Epithelial cell of esophagus (primary cell): ENCODE results near the gene MMP17.
A peak's percentile ranks its signal among the peaks of the same experiment; 100 is the strongest.

Source experiments
- DNase-seq: peaks from one replicate; pipeline ENCODE4 v3.0.0; 2010; ENCODE audit warnings: low read depth
- H3K4me3 ChIP-seq: 2 replicates; pipeline ENCODE4 v1.5.1; 2011; ENCODE audit warnings: mild to moderate bottlenecking, low read length, control low read depth
- TF ChIP-seq, protein P1 (sequence below): IDR thresholded peaks from 2 replicates; pipeline ENCODE4 v1.5.1; 2011; ENCODE audit warnings: low read depth, mild to moderate bottlenecking, low read length, control low read depth, inconsistent platforms; ENCODE audit not compliant: insufficient read depth; ENCODE audit errors: missing control alignments

MMP17 gene

GRCh38 chr12:131896811-131897270 lies 68.6 kb downstream of the MMP17 start:
- no peak for DNase-seq
- TF ChIP-seq, protein P1, sequence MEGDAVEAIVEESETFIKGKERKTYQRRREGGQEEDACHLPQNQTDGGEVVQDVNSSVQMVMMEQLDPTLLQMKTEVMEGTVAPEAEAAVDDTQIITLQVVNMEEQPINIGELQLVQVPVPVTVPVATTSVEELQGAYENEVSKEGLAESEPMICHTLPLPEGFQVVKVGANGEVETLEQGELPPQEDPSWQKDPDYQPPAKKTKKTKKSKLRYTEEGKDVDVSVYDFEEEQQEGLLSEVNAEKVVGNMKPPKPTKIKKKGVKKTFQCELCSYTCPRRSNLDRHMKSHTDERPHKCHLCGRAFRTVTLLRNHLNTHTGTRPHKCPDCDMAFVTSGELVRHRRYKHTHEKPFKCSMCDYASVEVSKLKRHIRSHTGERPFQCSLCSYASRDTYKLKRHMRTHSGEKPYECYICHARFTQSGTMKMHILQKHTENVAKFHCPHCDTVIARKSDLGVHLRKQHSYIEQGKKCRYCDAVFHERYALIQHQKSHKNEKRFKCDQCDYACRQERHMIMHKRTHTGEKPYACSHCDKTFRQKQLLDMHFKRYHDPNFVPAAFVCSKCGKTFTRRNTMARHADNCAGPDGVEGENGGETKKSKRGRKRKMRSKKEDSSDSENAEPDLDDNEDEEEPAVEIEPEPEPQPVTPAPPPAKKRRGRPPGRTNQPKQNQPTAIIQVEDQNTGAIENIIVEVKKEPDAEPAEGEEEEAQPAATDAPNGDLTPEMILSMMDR, result no peak
- H3K4me3 ChIP-seq, result peak overlapping the region; percentile 68

DNA sequence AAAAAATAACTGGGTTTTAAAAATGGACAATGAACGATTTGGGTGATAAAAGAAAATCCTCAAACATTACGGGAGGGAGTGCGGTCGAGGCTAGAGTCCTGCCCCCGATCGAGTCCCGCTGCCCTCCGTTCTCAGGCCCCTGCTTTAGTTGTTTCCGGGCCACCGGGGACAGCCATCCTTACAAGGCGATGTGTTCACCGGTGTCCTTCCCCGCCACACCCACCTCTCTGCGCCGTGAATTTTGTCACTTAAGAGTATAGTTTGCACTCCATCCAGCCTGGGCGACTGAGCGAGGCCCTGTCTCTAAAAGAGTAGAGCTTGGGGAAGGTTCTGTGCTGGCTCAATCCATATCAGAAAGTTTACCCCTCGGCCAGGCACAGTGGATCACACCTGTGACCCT lies 69.1 kb downstream of the MMP17 start:
- TF ChIP-seq, protein P1, result no peak
- no peak for DNase-seq
- H3K4me3 ChIP-seq, result no peak overlapping the region

GRCh38 chr12:131897875-131898274 lies 69.7 kb downstream of the MMP17 start:
- H3K4me3 ChIP-seq, result no peak overlapping the region
- TF ChIP-seq, protein P1, result no peak
- no peak for DNase-seq

DNA sequence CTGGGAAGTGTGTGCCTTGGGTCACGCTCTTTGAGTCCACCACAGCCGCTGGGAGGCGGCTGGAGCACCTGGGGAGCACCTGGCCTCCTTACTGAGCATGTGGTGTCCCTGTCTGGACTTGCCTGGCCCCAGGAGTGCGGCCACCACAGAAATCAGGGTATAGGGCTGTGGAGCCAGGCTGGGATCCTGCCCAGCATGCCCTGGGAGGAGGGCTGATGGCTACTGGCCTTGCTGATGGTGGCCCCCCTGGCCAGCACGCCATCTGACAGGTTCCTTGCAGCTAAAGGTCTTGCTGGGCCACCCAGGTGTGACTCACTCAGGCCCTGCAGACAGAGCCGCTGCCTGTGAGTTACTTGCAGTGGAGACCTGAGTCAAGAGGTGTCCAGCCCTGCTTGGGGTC lies 72.2 kb downstream of the MMP17 start:
- no peak overlapping the region for H3K4me3 ChIP-seq
- peak; percentile 47 for DNase-seq
- TF ChIP-seq, protein P1, result no peak
